ENCODE data around the gene TBC1D22A.

- no peak for TF ChIP-seq CTCF (IDR thresholded peaks at IDR 0.05)
- TF ChIP-seq EP300 (IDR thresholded peaks at IDR 0.05): no peak
Observed at GRCh38 chr22:47095395-47096122, 333.1 kb downstream of the TBC1D22A start.

All from ovary (tissue), 3 donors.